Osteocyte (in vitro differentiated cells): ENCODE results near the gene CYB5R4. TPM values are rescaled to one million over a fixed set of nuclear protein-coding genes. Genes with fewer than 3 reads are reported as not detected.

Source experiments
- DNase-seq: peaks from one replicate; pipeline ENCODE4 v3.0.0; 2021; ENCODE audit warnings: mixed read lengths; ENCODE audit not compliant: unreplicated experiment; ENCODE audit errors: extremely low spot score
- H3K27ac Mint-ChIP-seq: one replicate; pipeline ENCODE4 v1.8.0; 2021; ENCODE audit warnings: mild to moderate bottlenecking, mixed read lengths; ENCODE audit not compliant: unreplicated experiment
- H3K27me3 Mint-ChIP-seq: one replicate; pipeline ENCODE4 v1.8.0; 2021; ENCODE audit warnings: mixed read lengths; ENCODE audit not compliant: unreplicated experiment
- H3K36me3 Mint-ChIP-seq: one replicate; pipeline ENCODE4 v1.8.0; 2021; ENCODE audit warnings: mixed read lengths; ENCODE audit not compliant: unreplicated experiment
- H3K4me1 Mint-ChIP-seq: one replicate; pipeline ENCODE4 v1.8.0; 2021; ENCODE audit warnings: mixed read lengths; ENCODE audit not compliant: unreplicated experiment
- H3K4me3 Mint-ChIP-seq: one replicate; pipeline ENCODE4 v1.8.0; 2021; ENCODE audit warnings: mild to moderate bottlenecking, moderate library complexity, mixed read lengths; ENCODE audit not compliant: unreplicated experiment
- H3K9me3 Mint-ChIP-seq: one replicate; pipeline ENCODE4 v1.8.0; 2021; ENCODE audit warnings: mixed read lengths; ENCODE audit not compliant: unreplicated experiment
- total RNA-seq: library from RNA; stranded (reverse); gene quantifications from 2 replicates; pipeline ENCODE4 v1.2.1, GENCODE V29; 2021
- TF ChIP-seq, protein P1 (sequence below): fragments of 200-600 bp; sonication (generic); IDR thresholded peaks from 2 replicates; pipeline ENCODE4 v1.5.0; 2021; ENCODE audit warnings: antibody characterized with exemption, mild to moderate bottlenecking, moderate library complexity

Gene CYB5R4
- total RNA-seq, 1 donor from 2014 or later = 10.9 TPM

DNA sequence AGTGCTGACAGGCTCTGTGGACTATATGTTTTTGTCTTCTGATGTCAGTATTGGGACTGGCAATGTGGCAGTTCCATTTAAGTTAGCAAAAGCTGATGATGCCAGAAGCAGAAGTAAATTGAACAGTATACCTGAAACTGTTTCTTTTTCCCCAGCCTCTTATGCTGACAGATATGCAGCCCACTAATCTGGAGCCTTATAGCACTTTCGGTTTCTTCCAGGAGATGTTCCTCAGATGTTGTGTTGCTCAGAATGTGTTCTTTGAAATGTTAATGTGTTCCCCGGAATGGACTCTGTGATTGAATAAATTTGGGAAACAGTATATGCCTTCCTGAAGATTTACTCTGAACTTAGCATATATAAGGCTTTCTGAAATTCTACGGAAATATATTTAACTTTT is 93.3 kb downstream of the CYB5R4 start:
- H3K27me3 Mint-ChIP-seq = no peaks in the 10 kb centered on the region
- H3K27ac Mint-ChIP-seq = no peak overlapping the region
- H3K36me3 Mint-ChIP-seq = peaks cover 13% of the 10 kb centered on the region
- H3K4me1 Mint-ChIP-seq = peaks cover 5% of the 10 kb centered on the region
- H3K9me3 Mint-ChIP-seq = no peaks in the 10 kb centered on the region
- TF ChIP-seq, protein P1, sequence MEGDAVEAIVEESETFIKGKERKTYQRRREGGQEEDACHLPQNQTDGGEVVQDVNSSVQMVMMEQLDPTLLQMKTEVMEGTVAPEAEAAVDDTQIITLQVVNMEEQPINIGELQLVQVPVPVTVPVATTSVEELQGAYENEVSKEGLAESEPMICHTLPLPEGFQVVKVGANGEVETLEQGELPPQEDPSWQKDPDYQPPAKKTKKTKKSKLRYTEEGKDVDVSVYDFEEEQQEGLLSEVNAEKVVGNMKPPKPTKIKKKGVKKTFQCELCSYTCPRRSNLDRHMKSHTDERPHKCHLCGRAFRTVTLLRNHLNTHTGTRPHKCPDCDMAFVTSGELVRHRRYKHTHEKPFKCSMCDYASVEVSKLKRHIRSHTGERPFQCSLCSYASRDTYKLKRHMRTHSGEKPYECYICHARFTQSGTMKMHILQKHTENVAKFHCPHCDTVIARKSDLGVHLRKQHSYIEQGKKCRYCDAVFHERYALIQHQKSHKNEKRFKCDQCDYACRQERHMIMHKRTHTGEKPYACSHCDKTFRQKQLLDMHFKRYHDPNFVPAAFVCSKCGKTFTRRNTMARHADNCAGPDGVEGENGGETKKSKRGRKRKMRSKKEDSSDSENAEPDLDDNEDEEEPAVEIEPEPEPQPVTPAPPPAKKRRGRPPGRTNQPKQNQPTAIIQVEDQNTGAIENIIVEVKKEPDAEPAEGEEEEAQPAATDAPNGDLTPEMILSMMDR = no peak
- no peak overlapping the region for H3K4me3 Mint-ChIP-seq
- DNase-seq = no peak

DNA sequence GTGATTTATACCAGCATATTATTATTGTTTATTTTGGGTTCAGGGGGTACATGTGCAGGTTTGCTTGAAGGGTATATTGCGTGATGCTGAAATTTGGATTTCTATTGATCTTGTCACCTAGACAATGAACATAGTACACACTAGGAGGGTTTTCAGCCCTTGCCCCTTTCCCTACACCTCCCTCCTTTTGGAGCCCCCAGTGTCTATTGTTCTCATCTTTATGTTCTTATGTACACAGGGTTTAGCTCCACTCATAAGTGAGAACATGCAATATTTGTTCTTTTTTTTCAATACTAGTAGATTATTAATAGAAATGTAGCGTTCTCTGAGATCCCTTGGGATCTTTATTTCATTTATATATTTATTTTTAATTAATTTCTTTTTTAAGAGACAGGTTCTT is 94.9 kb downstream of the CYB5R4 start:
- H3K9me3 Mint-ChIP-seq = no peaks in the 10 kb centered on the region
- TF ChIP-seq, protein P1 = no peak

DNA sequence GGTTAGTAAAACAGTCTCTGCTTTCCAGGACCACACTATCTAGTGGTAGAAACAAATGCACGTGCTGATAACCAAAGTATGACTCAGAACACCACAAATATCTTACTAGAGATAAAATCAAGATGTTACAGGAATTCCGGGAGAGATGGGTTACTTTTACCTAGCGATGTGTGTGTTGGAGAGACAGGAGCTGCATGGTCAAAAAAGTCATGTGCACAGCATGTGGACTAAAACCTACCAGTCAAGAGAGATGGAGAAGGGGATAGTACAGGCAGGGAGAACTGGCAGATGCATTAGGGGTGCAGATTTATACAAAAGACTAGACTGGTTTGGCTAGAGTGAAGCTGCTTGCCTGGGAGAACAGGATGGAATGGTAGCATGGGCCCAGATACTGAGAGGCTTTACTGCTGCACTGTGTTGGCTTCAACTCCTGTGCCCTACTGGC is 98.8 kb downstream of the CYB5R4 start:
- no peaks in the 10 kb centered on the region for H3K9me3 Mint-ChIP-seq
- no peak overlapping the region for H3K27ac Mint-ChIP-seq
- TF ChIP-seq, protein P1 = no peak
- no peaks in the 10 kb centered on the region for H3K27me3 Mint-ChIP-seq
- H3K4me1 Mint-ChIP-seq = peaks cover 3% of the 10 kb centered on the region
- peaks cover 32% of the 10 kb centered on the region for H3K36me3 Mint-ChIP-seq
- DNase-seq = no peak
- H3K4me3 Mint-ChIP-seq = no peak overlapping the region

More for the DNA sequence above, 94.9 kb downstream of the CYB5R4 start:
- Mint-ChIP-seq H3K36me3 (peaks cover 14% of the 10 kb centered on the region), H3K27me3 (no peaks in the 10 kb centered on the region), H3K27ac (no peak overlapping the region), H3K4me3 (no peak overlapping the region), H3K4me1 (peaks cover 5% of the 10 kb centered on the region)
- no peak for DNase-seq

DNA sequence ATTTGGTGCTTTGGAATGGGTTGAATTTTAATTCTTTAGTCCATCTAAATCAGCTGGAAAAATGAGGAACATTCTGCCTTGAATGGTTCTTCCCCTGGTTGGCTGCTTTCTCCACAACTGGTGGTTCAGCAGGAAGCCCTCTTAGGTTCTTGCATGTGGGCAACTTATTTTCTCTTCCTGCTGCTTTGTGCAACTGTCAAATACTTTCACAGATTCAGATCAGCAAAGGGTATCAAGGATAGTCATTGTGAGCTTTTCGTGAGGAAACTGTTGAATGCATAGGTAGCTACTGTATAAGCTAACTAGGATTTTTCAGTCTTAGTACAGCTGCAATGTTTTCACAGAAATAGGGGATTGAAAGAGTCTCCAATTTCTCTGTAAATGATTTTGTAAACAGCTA is 101.2 kb downstream of the CYB5R4 start:
- Mint-ChIP-seq H3K4me1 (no peaks in the 10 kb centered on the region), H3K4me3 (no peak overlapping the region), H3K27ac (no peak overlapping the region), H3K9me3 (peaks cover 13% of the 10 kb centered on the region), H3K36me3 (peaks cover 38% of the 10 kb centered on the region), H3K27me3 (no peaks in the 10 kb centered on the region)
- TF ChIP-seq, protein P1 = no peak
- no peak for DNase-seq

DNA sequence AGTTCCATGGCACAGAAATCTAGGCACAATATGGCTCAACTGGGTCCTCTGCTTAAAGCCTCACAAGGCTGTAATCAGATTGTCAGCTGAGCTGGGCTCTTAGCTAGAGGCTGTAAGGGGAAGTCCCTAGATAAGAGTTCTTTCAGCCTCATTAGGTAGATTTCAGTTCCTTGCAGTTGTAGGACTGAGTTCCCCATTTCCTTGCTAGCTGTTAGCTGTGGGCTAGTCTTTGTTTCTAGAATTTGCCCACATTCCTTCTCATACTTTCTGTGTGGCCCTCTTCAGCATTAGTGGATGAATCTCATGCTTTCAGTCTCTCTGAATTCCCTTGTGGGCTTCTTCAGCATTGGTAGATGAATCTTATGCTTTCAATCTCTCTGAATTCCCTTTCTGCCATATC is 103.1 kb downstream of the CYB5R4 start:
- TF ChIP-seq, protein P1 = no peak
- Mint-ChIP-seq H3K4me3 (no peak overlapping the region), H3K9me3 (peaks cover 30% of the 10 kb centered on the region), H3K4me1 (no peaks in the 10 kb centered on the region), H3K27me3 (no peaks in the 10 kb centered on the region), H3K27ac (no peak overlapping the region), H3K36me3 (peaks cover 34% of the 10 kb centered on the region)
- DNase-seq = no peak
